GM19372 (cell line): ENCODE data around the gene FRMD1.

ENCODE experiments used
- ATAC-seq: cut with Tn5 transposase; IDR thresholded peaks from one replicate; pipeline ENCODE4 v1.9.1; 2021; ENCODE audit warnings: mild to moderate bottlenecking, low read depth, moderate library complexity; ENCODE audit not compliant: unreplicated experiment

Gene FRMD1

GRCh38 chr6:168113226-168113625 lies 34.2 kb upstream of the FRMD1 start:
- ATAC-seq = no peak

GRCh38 chr6:168111911-168112310 lies 32.9 kb upstream of the FRMD1 start:
- no peak for ATAC-seq

GRCh38 chr6:168110437-168110836 lies 31.4 kb upstream of the FRMD1 start:
- ATAC-seq = no peak

GRCh38 chr6:168109171-168109570 lies 30.2 kb upstream of the FRMD1 start:
- ATAC-seq = no peak

- no peak for ATAC-seq
Measured at GRCh38 chr6:168107191-168107983, 28.4 kb upstream of the FRMD1 start.

GRCh38 chr6:168106633-168107005 lies 27.6 kb upstream of the FRMD1 start:
- ATAC-seq = no peak

GRCh38 chr6:168105813-168106632 lies 27.0 kb upstream of the FRMD1 start:
- ATAC-seq = no peak

- no peak for ATAC-seq
Measured at GRCh38 chr6:168104636-168105035, 25.6 kb upstream of the FRMD1 start.

- no peak for ATAC-seq
Measured at GRCh38 chr6:168103050-168103830, 24.2 kb upstream of the FRMD1 start.

GRCh38 chr6:168102315-168102985 lies 23.4 kb upstream of the FRMD1 start:
- no peak for ATAC-seq

- ATAC-seq = no peak
Measured at GRCh38 chr6:168101590-168102314, 22.7 kb upstream of the FRMD1 start.

GRCh38 chr6:168100803-168101589 lies 22.0 kb upstream of the FRMD1 start:
- ATAC-seq = no peak

- ATAC-seq = no peak
Measured at GRCh38 chr6:168100011-168100802, 21.2 kb upstream of the FRMD1 start.

- no peak for ATAC-seq
Measured at GRCh38 chr6:168099201-168100010, 20.4 kb upstream of the FRMD1 start.

GRCh38 chr6:168098431-168098861 lies 19.4 kb upstream of the FRMD1 start:
- ATAC-seq = no peak

GRCh38 chr6:168097621-168098430 lies 18.8 kb upstream of the FRMD1 start:
- ATAC-seq = no peak

- no peak for ATAC-seq
Measured at GRCh38 chr6:168097221-168097620, 18.2 kb upstream of the FRMD1 start.
